ENCODE measurements around the gene SLC30A2. TPM values are rescaled to one million over a fixed set of nuclear protein-coding genes. Genes with fewer than 3 reads are reported as not detected.

The SLC30A2 gene
- total and polyA plus RNA-seq, 4 experiments from 2014 or later = not detected

- Mint-ChIP-seq H3K27me3 (peaks cover 1 to 2% of the 10 kb centered on the region in 2 donors), H3K36me3 (no peaks in the 10 kb centered on the region), H3K4me1 (peaks cover 0 to 1% (median 0%) of the 10 kb centered on the region in 4 donors), H3K27ac (no peak overlapping the region), H3K4me3 (no peak overlapping the region), H3K9me3 (no peaks in the 10 kb centered on the region)
- CTCF ChIA-PET (ENCODE audit: partially characterized antibody) = interaction anchor here (1.0 kb wide), 1 partner anchor 29 kb away, joined by 3 read pairs; no protein-coding TSS in a partner anchor
- Histone ChIP-seq H3K4me3 (ENCODE audit: low read length in 2 of 2) (no peak overlapping the region), H3K27me3 (ENCODE audit: insufficient read depth, low read length) (no peaks in the 10 kb centered on the region), H3K9me3 (ENCODE audit: control insufficient read depth in 1 of 2, low read length in 2 of 2) (no peaks in the 10 kb centered on the region), H3K36me3 (ENCODE audit: insufficient read depth, low read length) (no peaks in the 10 kb centered on the region), H3K4me1 (ENCODE audit: insufficient read depth, low read length) (no peaks in the 10 kb centered on the region), H3K27ac (ENCODE audit: low read depth, low read length) (no peak overlapping the region)
- no peak for DNase-seq
- intact Hi-C loops (cut with micrococcal nuclease) = no loop called here
- POLR2A ChIA-PET (ENCODE audit: partially characterized antibody) = no interaction called here
These were observed 17.4 kb downstream of the SLC30A2 start for GRCh38 chr1:26028490-26028980.

GRCh38 chr1:26027716-26028489 is 18.0 kb downstream of the SLC30A2 start:
- ChIA-PET CTCF (ENCODE audit: partially characterized antibody) (interaction anchor here (0.7 to 1.7 kb wide), 3 partner anchors 8 to 133 kb away, joined by 3 to 15 read pairs (median 3); no protein-coding TSS in a partner anchor), POLR2A (ENCODE audit: partially characterized antibody) (no interaction called here)
- no peak overlapping the region for H3K4me3 Mint-ChIP-seq
- no peaks in the 10 kb centered on the region for H3K36me3 Mint-ChIP-seq
- Histone ChIP-seq H3K36me3 (ENCODE audit: insufficient read depth, low read length) (no peaks in the 10 kb centered on the region), H3K27me3 (ENCODE audit: insufficient read depth, low read length) (no peaks in the 10 kb centered on the region), H3K27ac (ENCODE audit: low read depth, low read length) (no peak overlapping the region), H3K9me3 (ENCODE audit: control insufficient read depth in 1 of 2, low read length in 2 of 2) (no peaks in the 10 kb centered on the region), H3K4me1 (ENCODE audit: insufficient read depth, low read length) (no peaks in the 10 kb centered on the region), H3K4me3 (ENCODE audit: low read length in 2 of 2) (no peak overlapping the region)
- intact Hi-C loops (cut with micrococcal nuclease) = no loop called here
- peak overlapping the region in 1 of 7 donors; percentile 74 for H3K27ac Mint-ChIP-seq
- H3K4me1 Mint-ChIP-seq = peaks cover 0 to 1% (median 0%) of the 10 kb centered on the region in 4 donors
- peaks cover 1 to 2% of the 10 kb centered on the region in 2 donors for H3K27me3 Mint-ChIP-seq
- DNase-seq = no peak
- no peaks in the 10 kb centered on the region for H3K9me3 Mint-ChIP-seq

GRCh38 chr1:26025517-26025916 is 20.4 kb downstream of the SLC30A2 start:
- Mint-ChIP-seq H3K27ac (peak overlapping the region in 1 of 7 donors; percentile 29), H3K4me3 (no peak overlapping the region), H3K9me3 (no peaks in the 10 kb centered on the region), H3K27me3 (no peaks in the 10 kb centered on the region), H3K4me1 (peaks cover 0 to 1% (median 0%) of the 10 kb centered on the region in 4 donors), H3K36me3 (no peaks in the 10 kb centered on the region)
- intact Hi-C loops (cut with micrococcal nuclease) = no loop called here
- no peak for DNase-seq
- Histone ChIP-seq H3K27me3 (ENCODE audit: insufficient read depth, low read length) (no peaks in the 10 kb centered on the region), H3K27ac (ENCODE audit: low read depth, low read length) (no peak overlapping the region), H3K4me1 (ENCODE audit: insufficient read depth, low read length) (no peaks in the 10 kb centered on the region), H3K4me3 (ENCODE audit: low read length in 2 of 2) (no peak overlapping the region), H3K9me3 (ENCODE audit: control insufficient read depth in 1 of 2, low read length in 2 of 2) (no peaks in the 10 kb centered on the region), H3K36me3 (ENCODE audit: insufficient read depth, low read length) (no peaks in the 10 kb centered on the region)
- ChIA-PET POLR2A (ENCODE audit: partially characterized antibody) (no interaction called here), CTCF (ENCODE audit: partially characterized antibody) (no interaction called here)

- H3K4me1 Mint-ChIP-seq = peaks cover 0 to 1% (median under 1%) of the 10 kb centered on the region in 4 donors
- no peaks in the 10 kb centered on the region for H3K9me3 ChIP-seq (ENCODE audit: control insufficient read depth in 1 of 2, low read length in 2 of 2)
- intact Hi-C loops (cut with micrococcal nuclease) = no loop called here
- H3K27ac Mint-ChIP-seq = no peak overlapping the region
- no peak overlapping the region for H3K27ac ChIP-seq (ENCODE audit: low read depth, low read length)
- H3K4me1 ChIP-seq (ENCODE audit: insufficient read depth, low read length) = no peaks in the 10 kb centered on the region
- no peaks in the 10 kb centered on the region for H3K9me3 Mint-ChIP-seq
- ChIA-PET POLR2A (ENCODE audit: partially characterized antibody) (no interaction called here), CTCF (ENCODE audit: partially characterized antibody) (no interaction called here)
- H3K4me3 ChIP-seq (ENCODE audit: low read length in 2 of 2) = no peak overlapping the region
- H3K27me3 ChIP-seq (ENCODE audit: insufficient read depth, low read length) = no peaks in the 10 kb centered on the region
- no peak for DNase-seq
- H3K4me3 Mint-ChIP-seq = no peak overlapping the region
- H3K27me3 Mint-ChIP-seq = no peaks in the 10 kb centered on the region
- no peaks in the 10 kb centered on the region for H3K36me3 Mint-ChIP-seq
- no peaks in the 10 kb centered on the region for H3K36me3 ChIP-seq (ENCODE audit: insufficient read depth, low read length)
These were observed 20.9 kb downstream of the SLC30A2 start for GRCh38 chr1:26025060-26025459.

- no peak for DNase-seq
- Histone ChIP-seq H3K27ac (ENCODE audit: low read depth, low read length) (no peak overlapping the region), H3K36me3 (ENCODE audit: insufficient read depth, low read length) (no peaks in the 10 kb centered on the region), H3K9me3 (ENCODE audit: control insufficient read depth in 1 of 2, low read length in 2 of 2) (no peaks in the 10 kb centered on the region), H3K4me3 (ENCODE audit: low read length in 2 of 2) (no peak overlapping the region), H3K4me1 (ENCODE audit: insufficient read depth, low read length) (no peaks in the 10 kb centered on the region), H3K27me3 (ENCODE audit: insufficient read depth, low read length) (no peaks in the 10 kb centered on the region)
- ChIA-PET CTCF (ENCODE audit: partially characterized antibody) (no interaction called here), POLR2A (ENCODE audit: partially characterized antibody) (no interaction called here)
- Mint-ChIP-seq H3K4me3 (no peak overlapping the region), H3K4me1 (peaks cover 0 to 7% (median 2%) of the 10 kb centered on the region in 4 donors), H3K9me3 (no peaks in the 10 kb centered on the region), H3K27me3 (no peaks in the 10 kb centered on the region), H3K27ac (no peak overlapping the region), H3K36me3 (no peaks in the 10 kb centered on the region)
- intact Hi-C loops (cut with micrococcal nuclease) = no loop called here
These were observed 22.1 kb downstream of the SLC30A2 start for GRCh38 chr1:26023826-26024225.

- Mint-ChIP-seq H3K4me1 (peaks cover 0 to 7% (median 2%) of the 10 kb centered on the region in 4 donors), H3K9me3 (no peaks in the 10 kb centered on the region), H3K27ac (no peak overlapping the region), H3K36me3 (no peaks in the 10 kb centered on the region), H3K4me3 (no peak overlapping the region), H3K27me3 (no peaks in the 10 kb centered on the region)
- DNase-seq = no peak
- Histone ChIP-seq H3K36me3 (ENCODE audit: insufficient read depth, low read length) (no peaks in the 10 kb centered on the region), H3K4me1 (ENCODE audit: insufficient read depth, low read length) (no peaks in the 10 kb centered on the region), H3K9me3 (ENCODE audit: control insufficient read depth in 1 of 2, low read length in 2 of 2) (no peaks in the 10 kb centered on the region), H3K27ac (ENCODE audit: low read depth, low read length) (no peak overlapping the region), H3K27me3 (ENCODE audit: insufficient read depth, low read length) (no peaks in the 10 kb centered on the region), H3K4me3 (ENCODE audit: low read length in 2 of 2) (no peak overlapping the region)
- ChIA-PET POLR2A (ENCODE audit: partially characterized antibody) (no interaction called here), CTCF (ENCODE audit: partially characterized antibody) (interaction anchor here (1.4 kb wide), 1 partner anchor 13 kb away, joined by 3 read pairs; no protein-coding TSS in a partner anchor)
- intact Hi-C loops (cut with micrococcal nuclease) = no loop called here
These were observed 22.9 kb downstream of the SLC30A2 start for GRCh38 chr1:26023009-26023408.

GRCh38 chr1:26022404-26022779 is 23.5 kb downstream of the SLC30A2 start:
- no peaks in the 10 kb centered on the region for H3K9me3 ChIP-seq (ENCODE audit: control insufficient read depth in 1 of 2, low read length in 2 of 2)
- H3K9me3 Mint-ChIP-seq = no peaks in the 10 kb centered on the region
- H3K27ac Mint-ChIP-seq = no peak overlapping the region
- no peak overlapping the region for H3K27ac ChIP-seq (ENCODE audit: low read depth, low read length)
- H3K4me1 Mint-ChIP-seq = peaks cover 0 to 7% (median 2%) of the 10 kb centered on the region in 4 donors
- no peak for DNase-seq
- H3K36me3 ChIP-seq (ENCODE audit: insufficient read depth, low read length) = no peaks in the 10 kb centered on the region
- CTCF ChIA-PET (ENCODE audit: partially characterized antibody) = interaction anchor here (1.4 kb wide), 1 partner anchor 14 kb away, joined by 3 read pairs; no protein-coding TSS in a partner anchor
- POLR2A ChIA-PET (ENCODE audit: partially characterized antibody) = no interaction called here
- no peaks in the 10 kb centered on the region for H3K36me3 Mint-ChIP-seq
- H3K27me3 ChIP-seq (ENCODE audit: insufficient read depth, low read length) = no peaks in the 10 kb centered on the region
- intact Hi-C loops (cut with micrococcal nuclease) = no loop called here
- H3K4me3 ChIP-seq (ENCODE audit: low read length in 2 of 2) = no peak overlapping the region
- no peaks in the 10 kb centered on the region for H3K27me3 Mint-ChIP-seq
- no peaks in the 10 kb centered on the region for H3K4me1 ChIP-seq (ENCODE audit: insufficient read depth, low read length)
- H3K4me3 Mint-ChIP-seq = no peak overlapping the region
